ENCODE results near the gene MAP4K2.

DNA sequence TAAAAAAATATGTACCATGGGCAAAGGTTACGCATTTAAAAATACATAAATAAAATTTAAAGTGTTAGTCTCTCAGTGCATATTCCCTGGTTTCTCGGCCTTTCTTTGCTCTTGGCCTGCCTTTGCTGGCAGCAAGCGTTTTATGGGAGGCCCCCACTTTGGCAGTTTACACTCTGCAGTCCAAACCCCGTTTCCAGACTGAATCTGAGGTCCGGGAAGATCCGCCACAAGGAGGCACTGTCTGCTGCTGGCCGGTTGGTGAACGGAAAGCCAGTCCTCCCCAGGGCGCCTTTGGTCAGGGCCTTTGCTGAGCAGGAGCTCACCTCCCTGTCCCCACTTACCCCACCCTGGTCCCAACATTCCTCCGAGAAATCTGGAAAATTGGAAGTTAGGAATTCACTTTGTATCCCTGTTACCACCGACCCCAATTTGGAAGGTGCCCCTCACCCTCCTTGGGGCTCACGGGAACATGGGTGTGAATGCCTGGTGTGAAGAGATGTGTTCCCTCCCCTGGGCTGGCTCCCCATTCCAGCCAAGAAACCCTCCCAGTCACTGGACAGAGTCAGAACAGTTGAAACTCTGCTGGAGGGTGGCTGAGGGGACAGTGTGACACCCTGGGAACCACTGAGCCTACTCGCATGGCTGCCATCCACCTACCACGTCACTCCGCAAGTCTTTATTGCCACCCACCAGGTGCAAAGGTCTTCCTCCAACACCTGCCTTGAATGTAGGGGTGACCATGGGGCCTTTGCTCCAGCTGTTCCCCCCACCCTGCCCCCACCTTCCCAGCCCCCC, 15.3 kb downstream of the MAP4K2 start:
- no peak for TF ChIP-seq POLR2A (IDR thresholded peaks at IDR 0.05; ENCODE audit: low read depth, low read length)
- TF ChIP-seq POLR2AphosphoS5 (IDR thresholded peaks at IDR 0.05; ENCODE audit: low read depth, low read length), result no peak

Data from GM12891 (cell line).